HUES64 (cell line): ENCODE data around the gene PHACTR4.

Source experiments
- H3K27ac ChIP-seq: 2 replicates; pipeline ENCODE4 v1.7.0; 2013; ENCODE audit warnings: low read depth, low read length, inconsistent platforms
- H3K27me3 ChIP-seq: 2 replicates; pipeline ENCODE4 v1.6.1; 2013; ENCODE audit warnings: mild to moderate bottlenecking, low read length; ENCODE audit not compliant: insufficient read depth
- H3K36me3 ChIP-seq: 2 replicates; pipeline ENCODE4 v1.6.1; 2013; ENCODE audit warnings: mild to moderate bottlenecking, low read length; ENCODE audit not compliant: insufficient read depth
- H3K4me1 ChIP-seq: 2 replicates; pipeline ENCODE4 v1.6.1; 2013; ENCODE audit warnings: mild to moderate bottlenecking, low read length, moderate library complexity; ENCODE audit not compliant: insufficient read depth
- H3K4me3 ChIP-seq: 2 replicates; pipeline ENCODE4 v1.5.1; 2013; ENCODE audit warnings: mild to moderate bottlenecking, low read length, moderate library complexity
- H3K9ac ChIP-seq: 2 replicates; pipeline ENCODE4 v1.6.1; 2013; ENCODE audit warnings: mild to moderate bottlenecking, low read depth, low read length
- H3K9me3 ChIP-seq: 2 replicates; pipeline ENCODE4 v1.6.1; 2013; ENCODE audit warnings: low read depth, low read length; ENCODE audit not compliant: insufficient read depth
- WGBS: fragments of 150-250, 120-280 bp; methylation state at CpG from one replicate; pipeline ENCODE4 v1.1.7; 2013; ENCODE audit warnings: missing lambda C conversion rate; 5-methylcytosine and 5-hydroxymethylcytosine counted together

Gene PHACTR4

GRCh38 chr1:28401760-28402159, 32.2 kb downstream of the PHACTR4 start:
- Histone ChIP-seq H3K4me3 (no peak overlapping the region), H3K36me3 (peaks cover 4% of the 10 kb centered on the region; the same call in 1 of the 2 replicates), H3K9me3 (no peaks in the 10 kb centered on the region), H3K27me3 (no peaks in the 10 kb centered on the region), H3K27ac (no peak overlapping the region), H3K9ac (no peak overlapping the region), H3K4me1 (peaks cover 7% of the 10 kb centered on the region; the same call in 1 of the 2 replicates)
- 92% methylated on average over 1 of the region's 1 CpG for WGBS

GRCh38 chr1:28409090-28409489, 39.5 kb downstream of the PHACTR4 start:
- Histone ChIP-seq H3K36me3 (peaks cover 18% of the 10 kb centered on the region), H3K4me1 (peaks cover 24% of the 10 kb centered on the region), H3K9ac (no peak overlapping the region), H3K9me3 (no peaks in the 10 kb centered on the region), H3K4me3 (no peak overlapping the region), H3K27me3 (no peaks in the 10 kb centered on the region), H3K27ac (peak overlapping the region; percentile 23; the same call in 1 of the 2 replicates)
- no CpG with 5 or more reads among the region's 1 CpG for WGBS

GRCh38 chr1:28411656-28412055, 42.1 kb downstream of the PHACTR4 start:
- Histone ChIP-seq H3K9ac (no peak overlapping the region), H3K4me3 (no peak overlapping the region), H3K9me3 (no peaks in the 10 kb centered on the region), H3K27ac (no peak overlapping the region), H3K27me3 (no peaks in the 10 kb centered on the region), H3K36me3 (peaks cover 18% of the 10 kb centered on the region), H3K4me1 (peaks cover 36% of the 10 kb centered on the region)
- WGBS, result 98% methylated on average over 5 of the region's 5 CpGs

- Histone ChIP-seq H3K9ac (no peak overlapping the region), H3K27ac (no peak overlapping the region), H3K4me3 (no peak overlapping the region), H3K4me1 (peaks cover 36% of the 10 kb centered on the region), H3K27me3 (no peaks in the 10 kb centered on the region), H3K9me3 (no peaks in the 10 kb centered on the region), H3K36me3 (peaks cover 13% of the 10 kb centered on the region)
- 87% methylated on average over 3 of the region's 3 CpGs for WGBS
Measured at GRCh38 chr1:28412731-28413130, 43.2 kb downstream of the PHACTR4 start.

GRCh38 chr1:28416509-28417194, 47.1 kb downstream of the PHACTR4 start:
- Histone ChIP-seq H3K4me3 (no peak overlapping the region), H3K36me3 (0 out of 2 replicates have a peak, but pooled peaks cover 2% of the 10 kb centered on the region), H3K27me3 (no peaks in the 10 kb centered on the region), H3K4me1 (peaks cover 28% of the 10 kb centered on the region; the same call in 1 of the 2 replicates), H3K27ac (no peak overlapping the region), H3K9ac (no peak overlapping the region), H3K9me3 (no peaks in the 10 kb centered on the region)
- 90% methylated on average over 2 of the region's 2 CpGs for WGBS

- Histone ChIP-seq H3K27ac (no peak overlapping the region), H3K27me3 (no peaks in the 10 kb centered on the region), H3K36me3 (no peaks in the 10 kb centered on the region), H3K4me1 (peaks cover 27% of the 10 kb centered on the region; the same call in 1 of the 2 replicates), H3K9ac (no peak overlapping the region), H3K4me3 (no peak overlapping the region), H3K9me3 (no peaks in the 10 kb centered on the region)
- 82% methylated on average over 3 of the region's 3 CpGs for WGBS
Measured at GRCh38 chr1:28417441-28417922, 47.9 kb downstream of the PHACTR4 start.

- Histone ChIP-seq H3K4me1 (peaks cover 22% of the 10 kb centered on the region; the same call in 1 of the 2 replicates), H3K9ac (no peak overlapping the region), H3K27ac (no peak overlapping the region), H3K4me3 (no peak overlapping the region), H3K36me3 (no peaks in the 10 kb centered on the region), H3K9me3 (no peaks in the 10 kb centered on the region), H3K27me3 (no peaks in the 10 kb centered on the region)
- WGBS, result 94% methylated on average over 3 of the region's 4 CpGs
Measured at GRCh38 chr1:28417926-28418637, 48.5 kb downstream of the PHACTR4 start.

- Histone ChIP-seq H3K9me3 (no peaks in the 10 kb centered on the region), H3K4me1 (0 out of 2 replicates have a peak, but pooled peaks cover 5% of the 10 kb centered on the region), H3K4me3 (no peak overlapping the region), H3K27me3 (no peaks in the 10 kb centered on the region), H3K36me3 (0 out of 2 replicates have a peak, but pooled peaks cover 6% of the 10 kb centered on the region), H3K27ac (no peak overlapping the region), H3K9ac (no peak overlapping the region)
- no CpG with 5 or more reads among the region's 1 CpG for WGBS
Measured at GRCh38 chr1:28421744-28422143, 52.2 kb downstream of the PHACTR4 start.

- 92% methylated on average over 1 of the region's 1 CpG for WGBS
- Histone ChIP-seq H3K27me3 (no peaks in the 10 kb centered on the region), H3K9ac (no peak overlapping the region), H3K4me3 (no peak overlapping the region), H3K4me1 (0 out of 2 replicates have a peak, but pooled peaks cover 5% of the 10 kb centered on the region), H3K27ac (no peak overlapping the region), H3K9me3 (no peaks in the 10 kb centered on the region), H3K36me3 (0 out of 2 replicates have a peak, but pooled peaks cover 6% of the 10 kb centered on the region)
Measured at GRCh38 chr1:28426831-28427230, 57.3 kb downstream of the PHACTR4 start.

- no peak overlapping the region for H3K4me3 ChIP-seq
- no peak overlapping the region for H3K9ac ChIP-seq
- H3K4me1 ChIP-seq, result no peaks in the 10 kb centered on the region
- H3K27me3 ChIP-seq, result no peaks in the 10 kb centered on the region
- no CpG with 5 or more reads among the region's 1 CpG for WGBS
- H3K27ac ChIP-seq, result no peak overlapping the region
- 0 out of 2 replicates have a peak, but pooled peaks cover 6% of the 10 kb centered on the region for H3K36me3 ChIP-seq
- H3K9me3 ChIP-seq, result no peaks in the 10 kb centered on the region
Measured at GRCh38 chr1:28428012-28428411, 58.5 kb downstream of the PHACTR4 start.

- Histone ChIP-seq H3K36me3 (0 out of 2 replicates have a peak, but pooled peaks cover 6% of the 10 kb centered on the region), H3K4me1 (no peaks in the 10 kb centered on the region), H3K27me3 (no peaks in the 10 kb centered on the region), H3K9ac (no peak overlapping the region), H3K27ac (no peak overlapping the region), H3K9me3 (no peaks in the 10 kb centered on the region), H3K4me3 (no peak overlapping the region)
- WGBS, result 95% methylated on average over 6 of the region's 6 CpGs
Measured at GRCh38 chr1:28428990-28429520, 59.5 kb downstream of the PHACTR4 start.
